Central memory CD4-positive, alpha-beta T cell (primary cell): ENCODE results near the gene ARID1B.

ENCODE experiments used
- DNase-seq: peaks from one replicate; pipeline ENCODE4 v3.0.0; 2022

The ARID1B gene

GRCh38 chr6:157198425-157199279 is 421.5 kb downstream of the ARID1B start:
- DNase-seq = no peak

GRCh38 chr6:157200117-157200516 is 422.9 kb downstream of the ARID1B start:
- DNase-seq = no peak

DNA sequence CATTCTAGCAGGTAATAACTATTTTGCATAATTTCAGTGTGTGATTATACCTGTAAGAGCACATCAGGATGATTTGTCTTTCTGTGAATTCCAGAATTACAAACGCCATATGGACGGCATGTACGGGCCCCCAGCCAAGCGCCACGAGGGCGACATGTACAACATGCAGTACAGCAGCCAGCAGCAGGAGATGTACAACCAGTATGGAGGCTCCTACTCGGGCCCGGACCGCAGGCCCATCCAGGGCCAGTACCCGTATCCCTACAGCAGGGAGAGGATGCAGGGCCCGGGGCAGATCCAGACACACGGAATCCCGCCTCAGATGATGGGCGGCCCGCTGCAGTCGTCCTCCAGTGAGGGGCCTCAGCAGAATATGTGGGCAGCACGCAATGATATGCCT is 423.4 kb downstream of the ARID1B start:
- no peak for DNase-seq

DNA sequence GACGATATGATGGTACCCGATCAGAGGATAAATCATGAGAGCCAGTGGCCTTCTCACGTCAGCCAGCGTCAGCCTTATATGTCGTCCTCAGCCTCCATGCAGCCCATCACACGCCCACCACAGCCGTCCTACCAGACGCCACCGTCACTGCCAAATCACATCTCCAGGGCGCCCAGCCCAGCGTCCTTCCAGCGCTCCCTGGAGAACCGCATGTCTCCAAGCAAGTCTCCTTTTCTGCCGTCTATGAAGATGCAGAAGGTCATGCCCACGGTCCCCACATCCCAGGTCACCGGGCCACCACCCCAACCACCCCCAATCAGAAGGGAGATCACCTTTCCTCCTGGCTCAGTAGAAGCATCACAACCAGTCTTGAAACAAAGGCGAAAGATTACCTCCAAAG is 423.9 kb downstream of the ARID1B start:
- DNase-seq = no peak

DNA sequence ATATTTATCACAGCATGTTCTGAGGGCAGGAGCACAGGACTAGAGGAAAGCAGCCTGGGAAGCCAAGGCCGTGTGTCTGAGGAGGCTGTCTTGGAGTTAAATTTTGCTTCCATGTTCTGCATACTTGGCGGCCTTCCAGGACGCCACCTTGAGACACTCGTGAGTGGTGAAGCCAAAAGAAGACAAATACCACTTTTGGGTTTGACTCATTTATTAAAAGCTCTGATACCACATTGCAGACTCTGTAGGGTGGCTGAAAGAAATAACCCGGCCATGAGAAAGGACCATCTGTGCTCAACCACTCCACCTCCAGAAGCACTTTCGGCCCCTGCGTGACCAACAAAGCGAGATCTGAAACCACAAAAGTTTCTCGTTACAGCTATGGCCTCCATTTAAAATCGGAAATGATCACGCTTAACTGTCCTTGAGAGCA is 426.1 kb downstream of the ARID1B start:
- DNase-seq = no peak

- no peak for DNase-seq
These were observed 426.6 kb downstream of the ARID1B start for GRCh38 chr6:157203764-157204163.

DNA sequence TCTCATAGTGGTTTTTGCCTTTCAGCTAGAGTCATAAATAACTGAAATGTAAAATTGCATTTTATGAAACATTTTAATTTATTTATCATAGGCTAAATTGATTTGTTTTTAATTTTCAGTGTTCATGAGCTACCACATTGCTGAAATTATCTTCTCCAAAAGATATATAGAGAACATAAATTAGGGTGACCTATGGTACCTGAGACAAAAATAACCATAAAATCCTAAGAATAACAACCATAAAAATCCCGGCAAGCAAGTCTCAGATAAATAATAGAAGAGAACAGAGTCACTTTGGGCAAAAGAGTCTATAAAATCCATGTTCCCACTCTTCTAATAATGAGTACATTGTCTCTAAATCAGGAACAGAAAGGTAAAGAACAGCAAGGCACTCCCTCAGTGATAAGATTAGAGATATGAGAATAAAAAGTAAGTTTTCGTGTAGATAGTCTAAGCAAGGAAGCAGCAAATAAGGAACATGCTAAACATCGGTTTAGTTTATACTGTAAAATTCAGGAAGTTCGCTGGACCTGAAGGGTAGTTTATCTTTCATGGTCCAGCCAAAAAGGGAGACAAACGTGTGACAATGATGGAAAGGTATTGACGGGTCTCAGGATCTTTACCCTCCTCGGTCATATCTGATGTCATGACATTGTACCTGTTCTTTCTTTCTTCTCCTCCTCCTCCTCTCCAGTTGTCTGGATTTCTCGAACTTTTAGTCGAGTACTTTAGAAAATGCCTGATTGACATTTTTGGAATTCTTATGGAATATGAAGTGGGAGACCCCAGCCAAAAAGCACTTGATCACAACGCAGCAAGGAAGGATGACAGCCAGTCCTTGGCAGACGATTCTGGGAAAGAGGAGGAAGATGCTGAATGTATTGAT is 428.5 kb downstream of the ARID1B start:
- no peak for DNase-seq

GRCh38 chr6:157206359-157206815 is 429.2 kb downstream of the ARID1B start:
- DNase-seq = no peak

- no peak for DNase-seq
These were observed 430.4 kb downstream of the ARID1B start for GRCh38 chr6:157207521-157208076.

DNA sequence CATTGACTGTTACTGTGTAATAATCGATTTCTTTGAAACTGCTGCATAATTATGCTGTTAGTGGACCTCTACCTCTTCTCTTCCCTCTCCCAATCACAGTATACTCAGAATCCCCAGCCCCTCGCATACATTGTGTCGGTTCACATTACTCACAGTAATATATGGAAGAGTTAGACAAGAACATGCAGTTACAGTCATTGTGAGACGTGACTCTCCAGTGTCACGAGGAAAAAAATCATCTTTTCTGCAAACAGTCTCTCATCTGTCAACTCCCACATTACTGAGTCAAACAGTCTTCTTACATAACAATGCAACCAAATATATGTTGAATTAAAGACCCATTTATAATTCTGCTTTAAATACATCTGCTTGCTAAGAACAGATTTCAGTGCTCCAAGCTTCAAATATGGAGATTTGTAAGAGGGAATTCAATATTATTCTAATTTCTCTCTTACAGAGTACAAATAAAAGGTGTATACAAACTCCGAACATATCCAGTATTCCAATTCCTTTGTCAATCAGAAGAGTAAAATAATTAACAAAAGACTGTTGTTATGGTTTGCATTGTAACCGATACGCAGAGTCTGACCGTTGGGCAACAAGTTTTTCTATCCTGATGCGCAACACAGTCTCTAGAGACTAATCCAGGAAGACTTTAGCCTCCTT is 432.8 kb downstream of the ARID1B start:
- no peak for DNase-seq

GRCh38 chr6:157210954-157211353 is 433.8 kb downstream of the ARID1B start:
- DNase-seq = no peak

DNA sequence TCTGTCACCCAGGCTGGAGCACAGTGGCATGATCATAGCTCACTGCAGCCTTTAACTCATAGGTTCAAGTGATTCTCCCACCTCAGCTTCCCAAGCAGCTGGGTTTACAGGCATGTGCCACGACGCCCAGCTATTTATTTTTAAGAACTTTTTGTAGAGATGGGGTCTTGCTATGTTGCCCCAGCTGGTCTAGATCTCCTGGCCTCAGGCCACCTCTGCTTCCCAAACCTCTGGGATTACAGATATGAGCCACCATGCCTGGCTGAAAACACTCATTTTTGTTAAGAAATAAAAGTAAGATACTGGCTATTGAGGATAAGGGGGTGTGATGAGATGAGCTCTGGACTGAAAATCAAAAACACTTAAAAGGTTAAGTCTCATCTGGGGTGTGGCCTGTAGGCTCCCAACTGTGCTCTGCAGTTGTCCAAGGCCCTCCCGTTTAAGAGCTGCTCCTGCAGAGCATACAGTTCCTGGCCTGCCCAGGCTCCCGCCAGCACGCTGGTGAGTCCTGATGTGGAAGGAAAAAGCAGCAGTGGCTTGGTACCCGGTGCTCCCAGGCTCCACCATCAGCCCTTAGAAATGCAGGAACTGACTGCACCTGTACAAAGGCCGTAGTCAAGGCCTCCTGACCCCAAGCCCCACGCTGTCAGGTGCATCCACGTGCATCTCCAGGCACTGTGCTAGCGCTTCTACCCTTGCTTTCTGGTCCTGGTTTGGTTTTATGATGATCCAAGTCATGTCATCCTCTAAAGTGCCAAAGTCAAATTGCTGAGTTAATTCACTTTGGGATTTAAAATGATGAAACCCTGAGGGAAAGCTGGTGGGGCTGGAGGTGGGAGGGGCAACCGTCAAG is 434.7 kb downstream of the ARID1B start:
- no peak for DNase-seq

DNA sequence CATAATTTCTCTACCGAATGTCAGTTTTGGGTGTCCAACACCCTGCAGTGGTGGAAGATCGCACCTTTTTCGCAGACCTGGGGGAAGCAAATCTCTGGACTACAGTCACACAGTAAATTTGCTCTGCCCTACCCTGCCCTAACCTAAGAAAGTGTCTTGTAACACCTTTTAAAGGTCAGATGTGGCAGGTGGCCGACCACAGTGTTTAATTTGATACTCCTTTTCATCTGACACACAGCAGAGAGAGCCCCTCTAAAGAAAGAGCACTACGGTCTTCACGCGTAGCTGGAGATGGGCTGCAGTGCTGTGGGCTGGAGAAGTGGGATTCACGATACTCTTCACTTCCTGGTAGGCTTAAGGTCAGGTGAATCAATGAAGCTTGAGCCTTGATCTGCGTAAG is 436.2 kb downstream of the ARID1B start:
- no peak for DNase-seq

DNA sequence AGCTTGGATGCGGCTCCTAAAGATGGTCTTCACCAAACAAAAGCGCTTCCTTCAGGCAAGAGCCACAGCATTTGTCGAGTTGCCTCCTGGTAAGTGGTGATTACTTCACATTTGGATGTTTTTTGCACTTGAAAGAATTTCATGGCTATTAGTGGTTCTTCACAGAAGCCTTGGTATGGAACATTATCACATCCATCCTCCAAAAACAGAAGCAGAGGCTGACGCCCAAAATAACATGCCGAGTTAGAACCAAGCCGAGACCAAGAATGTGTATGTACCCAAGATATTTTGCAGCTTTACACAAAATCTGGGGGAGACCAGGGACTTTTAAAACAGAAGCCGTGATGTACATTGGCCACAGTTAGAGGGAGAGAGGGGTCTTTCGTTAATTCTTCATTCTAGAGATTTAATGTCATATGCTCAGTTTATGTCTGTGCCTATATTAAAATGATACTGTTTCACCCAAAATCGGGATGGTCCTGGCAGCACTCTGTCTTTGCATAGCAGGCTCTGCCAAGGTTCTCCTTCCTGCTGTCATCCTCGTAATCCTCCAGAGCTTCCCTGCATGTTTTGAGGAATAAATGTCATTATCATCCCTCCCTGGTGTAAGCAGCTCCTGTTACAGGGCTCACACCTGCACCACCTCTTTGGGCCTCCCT is 436.9 kb downstream of the ARID1B start:
- no peak for DNase-seq

- DNase-seq = no peak
These were observed 438.5 kb downstream of the ARID1B start for GRCh38 chr6:157215717-157216116.

DNA sequence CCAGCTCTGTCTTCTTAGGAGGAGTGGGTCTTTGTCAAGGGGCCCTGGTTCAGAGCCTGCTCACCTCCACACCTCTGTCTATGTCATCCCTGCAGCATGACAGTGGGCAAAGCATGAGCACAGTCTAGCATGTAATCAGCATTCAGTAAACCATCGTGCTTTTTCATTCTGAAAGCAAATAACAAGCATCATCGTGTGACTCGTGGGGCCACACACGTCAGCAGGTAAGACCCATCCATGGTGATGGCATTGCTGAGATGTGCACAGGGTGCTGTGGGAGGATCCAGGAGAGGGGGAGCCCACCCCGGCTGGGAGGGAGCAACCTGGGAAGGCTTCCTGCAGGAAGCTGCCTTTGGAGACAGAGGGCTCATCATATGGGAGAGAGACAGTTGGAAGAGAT is 439.4 kb downstream of the ARID1B start:
- no peak for DNase-seq

GRCh38 chr6:157217198-157217893 is 440.2 kb downstream of the ARID1B start:
- no peak for DNase-seq

GRCh38 chr6:157217894-157218370 is 440.8 kb downstream of the ARID1B start:
- DNase-seq = no peak

DNA sequence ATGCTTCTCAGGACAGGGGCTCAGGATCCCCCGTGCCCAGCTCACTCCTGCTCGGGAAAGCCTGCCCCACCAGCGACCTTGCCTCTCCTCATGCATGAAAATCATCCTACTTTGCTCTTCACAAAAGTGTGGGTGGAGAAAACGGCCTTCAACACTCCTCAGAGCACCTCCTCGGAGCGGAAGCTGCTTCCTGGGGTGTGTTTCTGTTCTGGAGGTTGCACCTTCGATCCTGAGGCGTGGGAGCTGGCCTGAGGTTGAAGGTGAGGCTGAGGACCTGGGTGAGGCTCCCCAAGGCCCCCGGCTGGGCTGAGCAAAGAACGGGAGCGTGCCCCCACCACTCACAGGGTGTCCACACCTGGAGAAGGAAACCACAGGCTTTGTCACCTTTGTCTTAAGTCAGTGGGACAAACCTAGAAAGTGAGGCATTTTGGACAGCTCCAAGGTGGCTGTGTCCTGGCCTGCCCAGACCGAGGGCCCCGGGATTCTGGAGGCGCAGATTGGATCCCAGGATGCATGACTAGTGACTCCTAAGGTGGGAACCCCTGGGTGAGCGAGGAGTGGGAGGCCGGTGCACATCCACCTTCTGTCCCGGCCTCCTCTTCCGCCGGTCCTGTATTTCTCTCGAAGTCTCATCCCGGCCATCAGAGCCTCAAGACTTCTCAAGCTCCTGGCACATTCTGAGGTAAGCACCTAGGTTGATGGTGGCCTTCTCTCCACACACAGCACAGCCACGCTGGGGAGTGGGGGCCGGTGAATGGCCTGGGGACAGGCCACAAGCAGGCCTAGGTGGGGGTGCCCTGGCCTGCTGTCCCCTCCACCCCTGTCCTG is 441.4 kb downstream of the ARID1B start:
- DNase-seq = no peak
